Hematopoietic multipotent progenitor cell treated with erythropoietin and hydrocortisone succinate and interleukin-3 and kit ligand, for 17 days (in vitro differentiated cells): ENCODE results near the gene E2F7.
"Not testable (repeated sequence)": the region's sequence is repeated elsewhere in the genome, so short reads cannot be mapped to it uniquely, and the experiment has no call there.

Experiments
- DNase-seq: peaks from one replicate; pipeline ENCODE4 v3.0.0-alpha.2; 2015; ENCODE audit warnings: low spot score

Gene E2F7

DNA sequence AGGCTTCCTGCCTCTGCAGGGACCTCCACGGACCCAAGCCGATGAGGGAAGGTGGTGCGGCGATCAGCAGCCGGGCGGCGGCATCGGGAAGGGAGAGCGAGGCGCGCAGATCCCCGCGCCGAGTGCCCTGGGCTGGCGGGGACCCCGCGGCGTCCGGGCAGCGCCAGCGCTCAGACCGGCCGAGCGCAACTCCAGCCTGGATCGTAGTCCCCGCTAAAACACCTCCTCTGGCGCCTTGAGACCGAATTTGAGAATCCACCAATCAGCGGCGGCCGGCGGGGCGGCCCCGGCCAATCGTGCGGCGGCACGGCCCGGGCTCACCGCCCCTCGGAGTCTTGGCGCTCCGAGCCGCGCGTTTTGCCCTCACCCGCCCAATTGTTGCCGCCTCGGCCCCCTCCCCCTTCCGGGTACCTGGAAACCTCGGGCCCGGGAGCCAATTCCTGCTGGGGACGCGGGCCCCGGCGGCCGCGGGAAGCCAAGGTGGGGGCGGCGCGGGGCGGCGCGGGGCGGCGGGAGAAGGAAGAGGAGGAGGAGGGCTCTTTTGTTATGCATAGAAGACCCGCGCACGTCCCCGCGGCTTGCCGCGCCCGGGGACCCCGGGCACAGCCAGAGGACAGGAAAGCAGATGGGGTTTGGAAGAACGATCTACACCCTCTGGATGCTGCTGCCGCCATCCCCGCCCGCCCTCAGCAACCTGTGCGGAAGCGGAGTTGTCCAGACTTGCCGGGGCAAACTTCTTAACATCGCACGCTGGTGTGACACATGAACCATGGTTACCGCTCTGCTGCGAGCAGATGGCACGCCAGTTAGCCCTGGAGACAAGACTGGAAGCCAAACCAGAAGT is at the start of gene E2F7:
E2F7 (minus strand) TSS at position 209 of the 844 bp plus-strand sequence. CDS start 934 bp downstream, outside the sequence.
- peak; percentile 83 for DNase-seq

GRCh38 chr12:77113971-77114370 is 48.6 kb upstream of the E2F7 start:
- DNase-seq: no peak

DNA sequence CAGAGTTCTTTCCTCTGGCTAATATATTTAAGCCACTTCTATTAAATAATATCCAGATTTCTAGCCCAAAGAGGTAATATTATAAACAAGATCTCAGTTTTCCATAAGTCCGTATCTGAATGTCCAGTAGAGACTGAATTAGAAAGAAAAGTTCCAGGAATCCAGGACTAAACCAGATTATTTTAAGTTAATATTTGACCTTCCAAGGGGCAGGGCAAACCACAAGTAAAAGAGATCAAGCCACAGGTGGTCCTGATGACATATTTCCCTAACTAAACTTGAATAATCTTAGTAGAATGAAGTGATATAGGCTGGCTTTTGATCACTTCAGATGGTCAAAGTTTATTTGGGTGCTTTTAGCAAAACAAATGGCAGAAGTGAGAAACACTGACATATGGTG is 43.3 kb upstream of the E2F7 start:
- DNase-seq: no peak

DNA sequence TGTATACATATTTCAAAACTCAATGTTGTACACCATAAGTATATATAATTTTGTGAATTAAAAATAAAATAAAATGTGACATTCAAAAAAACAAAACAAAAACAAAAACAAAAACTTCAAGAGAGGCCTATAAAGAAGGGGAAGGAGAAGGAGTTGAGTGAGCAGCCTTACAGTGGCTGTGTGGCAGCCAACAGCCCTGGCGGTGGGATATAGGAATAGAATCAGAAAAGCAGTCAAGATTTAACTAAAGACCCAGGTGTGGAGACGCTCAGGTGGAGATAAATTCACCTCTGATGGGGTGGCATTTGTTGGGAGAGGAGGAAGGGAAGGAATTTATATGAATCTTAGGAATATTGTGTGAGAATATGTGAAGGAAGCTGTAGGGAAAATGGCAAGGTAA is 41.8 kb upstream of the E2F7 start:
- no peak for DNase-seq

- no peak for DNase-seq
Measured at GRCh38 chr12:77104792-77105191, 39.4 kb upstream of the E2F7 start.

DNA sequence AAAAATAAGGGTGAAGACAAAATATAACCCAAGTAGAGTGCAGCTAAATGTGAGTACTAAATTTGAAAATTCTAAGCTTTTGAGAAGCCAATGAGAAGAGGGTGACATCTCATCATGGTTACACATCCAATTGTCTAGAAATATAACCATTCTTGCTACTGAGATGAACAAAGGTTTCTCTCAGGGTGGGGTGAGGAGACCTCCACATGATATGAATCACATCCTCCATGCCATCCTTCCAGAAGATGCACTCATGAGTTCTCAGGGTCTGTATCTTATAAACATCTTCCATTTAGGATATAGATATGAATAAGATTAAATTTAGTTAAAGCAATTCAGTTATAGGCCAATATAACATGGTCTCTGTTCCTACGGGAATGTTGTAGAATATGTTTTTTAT is 38.9 kb upstream of the E2F7 start:
- DNase-seq: no peak

- DNase-seq: no peak
Measured at GRCh38 chr12:77102691-77103090, 37.3 kb upstream of the E2F7 start.

- DNase-seq: no peak
Measured at GRCh38 chr12:77102123-77102522, 36.8 kb upstream of the E2F7 start.

DNA sequence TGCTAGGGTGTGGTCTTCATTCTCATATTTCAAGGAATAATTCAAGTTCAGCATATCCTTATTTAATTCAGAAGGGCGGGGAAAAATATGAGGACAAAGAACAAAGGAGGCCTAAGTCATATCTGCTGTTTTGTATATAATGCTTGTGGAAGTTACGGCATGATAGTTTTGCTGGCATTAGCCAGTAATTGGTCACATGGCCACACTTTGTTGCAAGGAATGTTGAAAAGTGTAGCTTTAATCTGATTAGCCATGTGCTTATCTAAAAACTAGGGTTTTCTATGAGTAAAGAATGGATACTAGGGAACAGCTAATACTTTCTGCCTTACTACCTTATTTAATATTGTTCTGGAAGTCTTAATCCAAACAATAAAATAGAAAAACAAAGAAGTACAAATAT is 34.4 kb upstream of the E2F7 start:
- DNase-seq: no peak

DNA sequence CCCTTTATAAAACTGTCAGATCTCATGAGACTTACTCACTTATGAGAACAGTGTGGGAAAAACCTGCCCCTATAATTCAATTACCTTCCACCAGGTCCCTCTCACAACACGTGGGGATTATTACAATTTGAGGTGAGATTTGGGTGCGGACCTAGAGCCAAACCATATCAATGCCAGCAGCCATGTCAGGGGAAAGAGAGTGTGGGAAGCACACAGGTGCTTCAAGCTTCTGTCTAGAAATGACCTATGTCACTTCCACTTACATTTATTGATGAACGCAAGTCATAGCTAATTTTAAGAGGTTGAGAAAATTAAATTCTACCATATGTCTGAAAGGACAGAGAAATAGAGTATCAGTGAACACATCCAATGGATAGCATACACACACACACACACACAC is 32.5 kb upstream of the E2F7 start:
- no peak for DNase-seq

DNA sequence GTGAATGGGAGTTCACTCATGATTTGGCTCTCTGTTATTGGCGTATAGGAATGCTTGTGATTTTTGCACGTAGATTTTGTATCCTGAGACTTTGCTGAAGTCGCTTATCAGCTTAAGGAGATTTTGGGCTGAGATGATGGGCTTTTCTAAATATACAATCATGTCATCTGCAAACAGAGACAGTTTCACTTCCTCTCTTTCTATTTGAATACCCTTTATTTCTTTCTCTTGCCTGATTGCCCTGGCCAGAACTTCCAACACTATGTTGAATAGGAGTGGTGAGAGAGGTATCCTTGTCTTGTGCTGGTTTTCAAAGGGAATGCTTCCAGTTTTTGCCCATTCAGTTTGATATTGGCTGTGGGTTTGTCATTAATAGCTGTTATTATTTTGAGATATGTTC is 26.9 kb upstream of the E2F7 start:
- not testable (repeated sequence) for DNase-seq

DNA sequence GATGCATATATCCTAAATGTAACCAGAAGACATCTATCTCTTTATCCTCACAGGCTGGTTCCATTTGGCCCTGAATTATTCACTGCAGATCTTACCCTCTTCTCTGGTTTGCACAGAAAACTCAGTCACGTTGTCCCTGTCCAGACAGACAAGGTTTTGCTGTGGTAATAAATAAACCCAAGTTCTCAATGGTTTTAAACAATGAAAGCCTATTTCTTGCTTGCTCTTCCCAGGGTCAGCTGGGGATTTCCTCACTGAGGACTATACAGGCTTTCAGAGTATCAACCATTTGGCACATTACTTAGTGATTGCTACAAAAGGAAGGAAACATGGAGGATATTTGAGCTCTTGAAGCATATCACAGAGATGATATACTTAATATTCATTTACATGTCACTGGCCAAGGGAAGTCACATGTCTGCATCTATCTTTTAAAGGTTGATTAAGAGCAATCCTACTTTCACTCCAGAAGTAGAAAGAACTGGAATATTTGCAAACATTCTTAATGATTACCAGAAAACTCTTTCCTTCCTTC is 24.4 kb upstream of the E2F7 start:
- DNase-seq: no peak

- no peak for DNase-seq
Measured at GRCh38 chr12:77087427-77087826, 22.1 kb upstream of the E2F7 start.

- no peak for DNase-seq
Measured at GRCh38 chr12:77082021-77082420, 16.7 kb upstream of the E2F7 start.

DNA sequence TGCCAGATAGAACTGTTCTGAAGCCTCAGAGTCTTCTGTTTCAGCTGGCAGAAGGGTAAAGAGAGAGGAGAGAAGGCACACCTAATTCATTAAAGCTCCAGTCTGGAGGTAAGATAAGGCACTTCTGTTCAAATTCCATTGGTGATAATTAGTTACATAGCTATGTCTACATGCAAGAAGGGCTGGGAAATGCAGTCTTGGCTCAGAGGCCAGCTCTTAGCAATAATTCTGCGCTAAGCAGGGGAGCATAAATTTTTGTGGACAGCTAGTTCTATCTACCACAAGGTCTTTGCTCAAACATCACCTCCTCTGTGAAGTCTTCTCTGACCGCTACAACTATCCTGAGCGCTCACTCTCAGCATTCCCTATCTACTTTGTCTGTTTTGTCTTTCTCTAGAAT is 14.3 kb upstream of the E2F7 start:
- no peak for DNase-seq

DNA sequence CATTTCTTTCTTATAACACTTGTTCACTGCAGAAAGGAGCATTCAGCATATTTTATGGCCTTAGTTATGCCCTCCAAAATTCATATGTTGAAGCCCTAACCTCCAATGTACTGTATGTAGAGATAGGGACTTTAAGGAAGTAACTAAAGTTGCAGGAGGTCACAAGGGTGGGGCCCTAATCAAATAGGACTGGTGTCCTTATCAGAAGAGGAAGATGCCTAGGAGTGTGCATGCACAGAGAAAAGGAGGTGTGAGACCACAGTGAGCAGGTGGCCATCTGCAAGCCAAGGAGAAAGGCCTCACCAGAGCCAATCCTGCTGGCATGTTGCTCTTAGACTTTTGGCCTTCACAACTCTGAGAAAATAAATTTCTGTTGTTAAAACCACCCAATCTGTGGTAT is 12.9 kb upstream of the E2F7 start:
- no peak for DNase-seq

- DNase-seq: no peak
Measured at GRCh38 chr12:77076886-77077285, 11.5 kb upstream of the E2F7 start.

- not testable (repeated sequence) for DNase-seq
Measured at GRCh38 chr12:77073894-77074293, 8.5 kb upstream of the E2F7 start.

DNA sequence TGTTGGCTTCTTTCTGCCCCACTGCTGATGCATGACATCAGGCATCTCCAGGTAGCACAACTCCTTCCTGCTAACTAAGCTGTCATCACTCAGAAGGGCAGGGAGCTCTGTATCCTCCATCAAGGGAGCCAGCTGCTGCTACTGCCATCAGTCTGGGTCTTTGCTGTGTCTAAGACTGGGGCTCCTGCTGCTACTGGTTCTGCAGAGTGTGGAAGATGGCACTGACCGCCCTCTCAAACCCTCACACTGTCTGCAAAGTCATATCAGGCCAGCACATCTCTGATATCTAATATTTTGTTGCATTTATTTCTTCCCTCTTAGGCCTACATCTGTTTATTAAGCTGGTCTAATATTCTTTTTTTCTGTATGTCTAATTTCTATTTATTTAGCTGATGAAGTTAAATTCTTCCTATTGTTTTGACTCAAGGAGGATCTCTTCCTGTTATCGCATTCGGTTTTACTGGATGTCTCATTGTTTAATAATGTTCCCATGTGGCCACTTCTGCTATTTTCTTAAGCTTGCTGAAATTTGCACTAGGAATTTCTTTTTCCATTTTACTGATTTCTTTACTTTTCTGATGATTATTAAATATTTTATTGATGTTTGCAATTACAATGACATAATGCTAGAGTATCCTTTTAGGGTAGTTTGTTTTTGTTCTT is 7.6 kb upstream of the E2F7 start:
- DNase-seq: no peak

DNA sequence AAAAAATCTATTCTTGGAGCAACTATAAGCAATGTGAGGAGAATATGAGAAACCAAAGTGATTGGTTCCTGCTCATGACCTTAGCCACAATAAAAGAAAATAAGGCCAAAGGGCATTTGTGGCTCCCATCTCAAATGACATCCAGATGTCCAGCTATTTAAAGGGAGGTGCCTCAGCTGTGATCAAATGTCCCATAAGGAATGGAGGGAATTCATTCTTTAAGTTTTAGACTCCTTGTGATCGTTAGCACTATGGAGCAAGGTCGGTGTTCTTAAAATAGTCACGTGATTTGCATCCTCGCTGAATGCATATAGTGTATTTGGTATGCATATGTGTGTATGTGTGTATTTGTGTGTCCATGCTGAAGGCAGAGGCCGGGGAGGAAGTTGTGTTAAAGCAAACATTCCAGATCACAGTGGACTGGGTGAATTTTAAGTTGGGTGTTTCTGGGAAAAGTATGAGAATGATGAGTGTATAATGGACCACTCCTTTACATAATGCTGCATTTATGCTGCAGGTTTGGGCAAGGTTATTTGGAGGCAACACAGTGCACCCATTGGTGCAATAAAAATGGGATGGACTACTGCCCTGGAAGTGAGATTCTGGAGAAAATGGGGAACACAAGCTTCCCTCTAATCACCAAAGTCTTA is 5.6 kb upstream of the E2F7 start:
- no peak for DNase-seq

- no peak for DNase-seq
Measured at GRCh38 chr12:77070382-77070781, 5.0 kb upstream of the E2F7 start.

- DNase-seq: no peak
Measured at GRCh38 chr12:77064896-77065360, 441 bp downstream of the E2F7 start.
